ENCODE measurements around the gene ULBP2.
"Not testable (repeated sequence)": the region's sequence is repeated elsewhere in the genome, so short reads cannot be mapped to it uniquely, and the experiment has no call there.

ULBP2 gene

GRCh38 chr6:149969635-149970034 is 27.8 kb downstream of the ULBP2 start:
- DNase-seq (ENCODE audit: low read depth): no peak

DNA sequence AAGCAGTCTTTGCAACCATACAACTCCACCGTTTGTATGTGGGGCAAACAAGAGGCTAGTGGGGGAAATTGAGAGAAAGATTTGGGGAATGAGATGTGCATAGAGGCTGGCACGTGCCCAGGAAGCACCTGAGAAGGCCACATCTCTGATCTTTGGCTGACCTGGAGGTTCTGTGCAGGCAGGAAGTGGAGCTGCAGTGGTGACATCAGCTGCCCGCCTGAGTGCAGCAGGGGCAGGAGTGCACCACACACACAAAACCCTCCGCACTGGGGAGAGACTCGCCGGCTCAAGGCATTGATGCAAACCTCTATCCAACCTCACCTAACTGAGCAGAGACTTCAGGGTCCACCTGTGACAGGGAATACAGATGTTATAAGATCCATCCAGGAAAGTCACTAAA is 32.6 kb downstream of the ULBP2 start:
- DNase-seq (ENCODE audit: low read depth): not testable (repeated sequence)

DNA sequence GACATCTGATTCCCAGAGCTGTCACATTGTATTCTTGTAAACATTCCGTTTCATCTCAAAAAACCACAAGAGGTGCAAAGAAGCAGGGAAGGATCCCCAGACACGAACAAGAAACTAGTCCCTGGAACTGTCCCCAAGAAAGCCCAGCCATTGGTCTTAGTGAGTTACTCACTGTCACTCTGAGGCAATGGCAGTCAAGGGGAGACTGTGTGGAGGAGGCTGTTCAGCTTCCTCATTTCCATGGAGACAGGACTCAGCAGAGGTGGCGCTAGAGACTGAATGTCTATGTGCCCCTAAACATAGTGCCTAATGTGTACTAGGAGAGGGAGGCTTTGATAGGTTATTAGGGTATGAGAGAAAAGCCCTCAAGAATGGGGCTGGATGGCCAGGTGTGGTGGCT is 33.0 kb downstream of the ULBP2 start:
- DNase-seq (ENCODE audit: low read depth): no peak

DNA sequence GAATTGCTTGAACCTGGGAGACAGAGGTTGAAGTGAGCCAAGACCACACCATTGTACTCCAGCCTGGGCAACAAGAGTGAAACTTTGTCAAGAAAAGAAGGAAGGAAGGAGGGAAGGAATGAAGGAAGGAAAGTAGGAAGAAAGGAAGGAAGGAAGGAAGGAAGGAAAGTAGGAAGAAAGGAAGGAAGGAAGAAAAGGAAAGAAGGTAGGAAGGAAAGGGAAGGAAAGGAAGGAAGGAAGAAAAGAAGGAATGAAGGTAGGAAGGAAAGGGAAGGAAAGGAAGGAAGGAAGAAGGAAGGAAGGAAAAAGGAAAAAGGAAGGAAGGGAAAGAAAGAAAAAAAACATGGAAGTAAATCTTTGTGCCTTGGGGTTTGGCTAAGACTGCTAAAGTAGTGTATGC is 33.6 kb downstream of the ULBP2 start:
- no peak for DNase-seq (ENCODE audit: low read depth)

DNA sequence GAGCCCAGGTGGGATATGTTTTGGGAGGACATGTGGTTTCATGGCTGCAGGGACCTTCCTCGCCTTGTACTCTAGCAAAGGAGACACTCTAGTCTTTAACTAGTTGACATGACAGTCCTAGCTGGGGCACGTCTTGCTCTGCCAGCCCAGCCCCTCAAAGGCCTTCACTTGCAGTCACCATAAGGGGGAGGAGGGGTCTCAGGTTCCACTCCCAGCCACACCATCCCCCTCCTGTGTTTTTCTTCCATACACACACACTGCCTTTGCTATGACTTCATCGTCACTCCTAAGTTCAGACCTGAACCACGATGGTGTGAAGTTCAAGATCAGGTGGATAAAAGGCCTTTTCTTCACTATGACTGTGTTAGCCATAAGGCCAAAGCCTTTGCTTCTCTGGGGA is 35.4 kb downstream of the ULBP2 start:
- DNase-seq (ENCODE audit: low read depth): no peak

- no peak for DNase-seq (ENCODE audit: low read depth)
Observed at GRCh38 chr6:149978610-149979009, 36.8 kb downstream of the ULBP2 start.

DNA sequence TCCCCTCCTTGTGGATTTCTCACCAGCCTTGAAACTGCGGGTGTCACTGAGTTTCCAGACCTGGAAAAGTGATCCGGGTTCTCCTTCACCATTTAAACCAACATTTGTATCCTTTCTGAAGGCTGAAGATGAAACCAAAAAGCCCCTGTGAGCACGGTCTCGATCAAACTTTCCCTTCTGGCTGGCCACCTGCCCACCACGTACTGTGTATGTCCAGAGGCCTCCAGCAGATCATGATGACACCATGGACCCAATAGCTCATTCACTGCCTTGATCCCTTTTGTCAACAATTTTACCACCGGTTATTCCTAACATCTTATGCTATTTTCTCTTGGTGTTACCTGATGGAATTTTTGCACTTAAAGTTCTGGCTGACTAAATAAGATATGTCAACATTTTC is 37.5 kb downstream of the ULBP2 start:
- DNase-seq (ENCODE audit: low read depth): no peak

DNA sequence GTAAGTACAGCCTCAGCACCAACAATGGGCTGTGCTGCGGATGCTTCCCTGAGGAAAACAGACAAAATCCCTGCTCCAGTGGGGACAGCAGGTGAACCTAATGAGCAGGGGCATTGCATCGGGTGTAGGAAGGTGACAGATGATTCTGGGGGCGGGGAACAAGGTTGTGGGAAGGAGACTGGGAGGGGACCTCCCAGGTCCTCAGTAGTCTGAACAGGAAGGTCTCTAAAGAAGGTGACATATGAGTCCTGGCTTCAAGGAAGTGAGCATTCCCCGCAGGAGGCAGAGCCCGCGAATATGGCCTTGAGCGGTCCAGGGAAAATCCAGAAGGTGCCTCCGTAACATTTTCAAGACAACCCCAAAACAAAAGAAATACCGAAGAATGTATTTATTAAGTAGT is 41.3 kb downstream of the ULBP2 start:
- DNase-seq (ENCODE audit: low read depth): no peak

DNA sequence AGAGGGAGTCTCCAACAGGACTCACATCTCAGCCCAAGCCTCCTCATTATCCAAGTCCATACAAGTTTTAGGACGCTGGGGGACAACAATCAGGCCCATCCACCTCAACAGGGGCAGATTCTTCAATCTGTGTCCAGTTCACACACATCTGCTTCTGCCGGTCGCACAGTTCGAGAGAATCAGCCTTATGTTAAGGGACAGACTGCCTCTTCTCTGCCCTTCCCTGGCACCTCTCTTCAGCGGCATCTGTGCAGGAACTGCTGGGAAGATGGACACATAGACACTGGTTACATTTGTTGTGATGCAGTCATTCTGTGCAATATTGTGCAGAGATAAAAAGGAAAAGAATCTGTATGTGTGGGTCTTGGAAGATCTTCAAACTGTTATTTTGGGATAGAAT is 43.0 kb downstream of the ULBP2 start:
- no peak for DNase-seq (ENCODE audit: low read depth)

- DNase-seq (ENCODE audit: low read depth): no peak
Observed at GRCh38 chr6:149985481-149985937, 43.7 kb downstream of the ULBP2 start.

DNA sequence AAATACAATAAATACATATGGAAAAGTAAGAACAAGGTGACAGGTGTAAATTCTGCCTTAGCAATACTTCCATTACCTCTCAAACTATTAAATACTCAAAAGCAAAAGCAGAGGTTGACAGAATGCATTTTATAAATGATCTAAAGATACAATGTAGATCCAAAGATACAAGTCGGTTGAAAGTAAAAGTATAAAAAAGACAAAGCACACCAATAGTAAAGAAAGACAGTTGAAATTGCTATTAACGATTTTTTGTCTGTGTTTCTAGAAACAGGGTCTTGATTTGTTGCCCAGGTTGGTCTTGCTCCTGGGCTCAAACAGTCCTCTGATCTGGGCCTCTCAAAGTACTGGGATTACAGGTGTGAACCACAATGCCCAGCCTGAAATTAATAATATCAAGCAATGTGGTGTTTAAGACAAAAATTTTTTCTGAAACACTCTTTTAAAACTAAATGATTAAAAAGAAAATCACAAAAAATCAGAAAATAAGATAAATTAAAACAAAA is 45.8 kb downstream of the ULBP2 start:
- no peak for DNase-seq (ENCODE audit: low read depth)

- DNase-seq (ENCODE audit: low read depth): no peak
Observed at GRCh38 chr6:149988550-149989346, 46.9 kb downstream of the ULBP2 start.

- DNase-seq (ENCODE audit: low read depth): no peak
Observed at GRCh38 chr6:149990212-149990660, 48.4 kb downstream of the ULBP2 start.

- DNase-seq (ENCODE audit: low read depth): no peak
Observed at GRCh38 chr6:149990661-149991471, 49.1 kb downstream of the ULBP2 start.

DNA sequence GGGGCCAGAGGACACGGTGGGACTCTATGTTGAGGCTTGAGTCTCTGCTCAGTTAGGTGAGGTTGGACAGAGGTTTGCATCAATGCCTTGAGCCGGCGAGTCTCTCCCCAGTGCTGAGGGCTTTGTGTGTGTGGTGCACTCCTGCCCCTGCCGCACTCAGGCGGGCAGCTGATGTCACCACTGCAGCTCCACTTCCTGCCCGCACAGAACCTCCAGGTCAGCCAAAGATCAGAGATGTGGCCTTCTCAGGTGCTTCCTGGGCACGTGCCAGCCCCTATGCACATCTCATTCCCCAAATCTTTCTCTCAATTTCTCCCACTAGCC is 49.6 kb downstream of the ULBP2 start:
- DNase-seq (ENCODE audit: low read depth): not testable (repeated sequence)

- DNase-seq (ENCODE audit: low read depth): no peak
Observed at GRCh38 chr6:149991838-149992237, 50.0 kb downstream of the ULBP2 start.

DNA sequence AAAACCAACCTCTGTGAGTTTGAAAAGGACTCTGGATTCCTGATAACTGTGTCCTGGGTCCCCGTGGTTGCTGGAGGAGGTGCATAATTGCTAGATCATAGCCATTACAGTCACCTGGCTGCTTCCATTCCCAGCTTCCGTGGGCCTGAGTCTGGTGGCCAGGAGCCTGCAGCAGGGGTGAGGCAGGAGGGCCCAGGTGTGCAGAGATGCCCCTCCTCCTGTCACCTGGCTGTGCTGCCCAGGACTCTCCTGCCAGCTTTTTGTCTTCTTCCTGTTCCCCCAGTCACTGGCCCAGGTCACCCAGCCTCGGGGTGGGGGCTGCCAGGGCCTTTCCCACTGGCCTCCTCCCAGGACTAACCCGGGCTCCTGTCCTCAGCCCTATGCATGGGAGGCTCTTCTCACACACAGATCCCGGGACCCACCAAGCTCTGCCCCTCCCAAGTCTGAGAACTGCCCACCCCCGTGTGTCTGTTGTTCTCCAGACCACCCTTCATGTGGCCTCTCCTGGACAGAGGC is 53.5 kb downstream of the ULBP2 start:
- no peak for DNase-seq (ENCODE audit: low read depth)

- no peak for DNase-seq (ENCODE audit: low read depth)
Observed at GRCh38 chr6:149995971-149996370, 54.2 kb downstream of the ULBP2 start.

Data from stimulated activated CD8-positive, alpha-beta memory T cell treated with anti-CD3 and anti-CD28 coated beads, Interleukin-12 subunit alpha, Interleukin-12 subunit beta, amount 100 ng/mL, for 1 hour (primary cell).